ENCODE measurements around the gene SYNGAP1.

Gene SYNGAP1

DNA sequence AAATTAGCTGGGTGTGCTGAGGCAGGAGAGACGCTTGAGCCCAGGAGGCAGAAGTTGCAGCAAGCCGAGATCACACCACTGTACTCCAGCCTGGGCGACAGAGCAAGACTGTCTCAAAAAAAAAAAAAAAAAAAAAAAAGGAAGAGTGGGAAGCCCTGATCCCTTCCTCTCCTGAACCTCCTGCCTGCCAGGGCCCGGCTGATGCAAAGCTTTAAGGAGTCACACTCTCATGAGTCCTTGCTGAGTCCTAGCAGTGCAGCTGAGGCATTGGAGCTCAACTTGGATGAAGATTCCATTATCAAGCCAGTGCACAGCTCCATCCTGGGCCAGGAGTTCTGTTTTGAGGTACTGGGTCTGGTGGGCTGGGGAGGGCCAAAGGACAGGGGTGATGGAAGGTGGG is 15.1 kb downstream of the SYNGAP1 start:
- no peak overlapping the region for H3K4me3 ChIP-seq (ENCODE audit: low read depth, low read length)

DNA sequence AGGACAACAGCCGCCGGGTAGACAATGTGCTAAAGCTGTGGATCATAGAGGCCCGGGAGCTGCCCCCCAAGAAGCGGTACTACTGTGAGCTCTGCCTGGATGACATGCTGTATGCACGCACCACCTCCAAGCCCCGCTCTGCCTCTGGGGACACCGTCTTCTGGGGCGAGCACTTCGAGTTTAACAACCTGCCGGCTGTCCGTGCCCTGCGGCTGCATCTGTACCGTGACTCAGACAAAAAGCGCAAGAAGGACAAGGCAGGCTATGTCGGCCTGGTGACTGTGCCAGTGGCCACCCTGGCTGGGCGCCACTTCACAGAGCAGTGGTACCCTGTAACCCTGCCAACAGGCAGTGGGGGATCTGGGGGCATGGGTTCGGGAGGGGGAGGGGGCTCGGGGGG is 17.8 kb downstream of the SYNGAP1 start:
- no peak overlapping the region for H3K4me3 ChIP-seq (ENCODE audit: low read depth, low read length)

DNA sequence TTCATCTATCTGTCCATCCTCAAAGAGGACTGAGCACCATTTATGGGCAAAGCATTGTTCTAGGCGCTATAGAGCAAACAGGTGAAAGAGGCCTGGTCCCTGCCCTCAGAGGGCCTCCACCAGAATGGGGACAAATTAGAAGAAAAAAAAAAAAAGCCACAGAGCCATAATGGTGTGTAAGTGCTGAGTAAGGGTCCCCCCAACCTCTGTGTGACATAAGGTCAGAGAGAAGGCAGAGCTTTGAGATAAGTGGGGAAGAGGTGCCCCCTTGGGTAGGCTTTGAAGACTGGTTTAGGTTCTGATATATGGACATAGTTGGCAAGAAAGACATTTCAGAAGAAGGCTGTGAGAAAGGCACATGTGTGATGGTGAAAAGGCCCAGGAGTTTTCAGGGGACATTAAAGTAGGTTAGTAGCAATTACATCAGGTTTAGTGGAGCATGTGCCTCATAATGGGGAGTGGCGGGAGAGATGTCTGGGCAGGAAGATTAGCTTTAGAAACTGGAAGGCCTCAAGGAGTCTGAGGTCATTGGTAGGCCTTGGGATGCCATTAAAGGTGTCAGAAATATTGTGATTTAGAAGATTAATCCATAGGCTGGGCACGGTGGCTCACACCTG is 19.2 kb downstream of the SYNGAP1 start:
- H3K4me3 ChIP-seq (ENCODE audit: low read depth, low read length) = no peak overlapping the region

DNA sequence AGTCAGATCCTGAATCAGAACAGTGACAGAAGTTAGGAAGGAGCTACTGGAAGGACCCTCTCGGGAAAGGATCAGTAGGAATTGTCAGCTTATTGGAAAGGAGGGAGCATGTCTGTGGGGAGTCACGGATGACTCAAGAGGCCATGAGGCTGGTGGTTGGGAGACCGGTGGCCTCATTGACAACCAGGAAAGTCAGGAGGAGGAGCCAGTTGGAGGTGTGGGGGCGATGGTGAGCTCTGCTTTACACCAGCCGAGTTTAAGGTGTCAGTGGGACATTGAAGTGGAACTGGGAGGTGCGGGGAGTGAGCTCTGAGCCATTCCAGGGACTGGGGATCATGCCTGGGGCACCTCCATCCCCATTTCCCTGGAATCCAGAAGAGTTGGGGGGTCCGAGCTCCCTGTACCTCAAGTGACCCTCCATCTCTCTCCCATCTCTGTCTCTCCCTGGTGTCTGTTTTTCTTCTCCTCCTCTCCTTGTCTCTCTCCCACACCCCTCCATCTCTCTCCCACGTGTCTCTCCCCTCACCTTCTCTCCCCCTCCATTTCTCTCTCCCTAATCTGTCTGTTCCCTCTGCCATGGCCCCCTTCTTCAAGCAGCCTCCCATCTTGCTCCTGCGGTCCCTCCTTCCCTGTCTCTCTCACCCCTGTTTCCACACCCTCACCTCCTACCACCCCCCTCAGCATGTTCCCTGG is 20.2 kb downstream of the SYNGAP1 start:
- H3K4me3 ChIP-seq (ENCODE audit: low read depth, low read length) = no peak overlapping the region

DNA sequence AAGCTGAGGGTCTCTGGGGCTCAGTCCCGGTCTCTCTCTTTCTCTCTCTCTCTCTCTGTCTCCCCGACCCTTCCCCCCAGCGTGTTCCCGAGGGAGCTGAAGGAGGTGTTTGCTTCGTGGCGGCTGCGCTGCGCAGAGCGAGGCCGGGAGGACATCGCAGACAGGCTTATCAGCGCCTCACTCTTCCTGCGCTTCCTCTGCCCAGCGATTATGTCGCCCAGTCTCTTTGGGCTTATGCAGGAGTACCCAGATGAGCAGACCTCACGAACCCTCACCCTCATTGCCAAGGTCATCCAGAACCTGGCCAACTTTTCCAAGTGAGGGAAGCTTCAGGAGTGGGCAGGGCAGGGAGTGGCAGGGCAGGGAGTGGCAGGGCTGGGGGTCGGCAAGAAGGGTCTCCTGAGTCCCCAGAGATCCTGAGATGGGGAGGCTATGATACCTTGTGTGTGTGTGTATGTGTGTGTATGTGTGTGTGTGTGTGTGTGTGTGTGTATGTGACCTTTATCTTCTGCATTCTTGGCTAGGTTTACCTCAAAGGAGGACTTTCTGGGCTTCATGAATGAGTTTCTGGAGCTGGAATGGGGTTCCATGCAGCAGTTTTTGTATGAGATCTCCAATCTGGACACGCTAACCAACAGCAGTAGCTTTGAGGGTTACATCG is 20.9 kb downstream of the SYNGAP1 start:
- no peak overlapping the region for H3K4me3 ChIP-seq (ENCODE audit: low read depth, low read length)

DNA sequence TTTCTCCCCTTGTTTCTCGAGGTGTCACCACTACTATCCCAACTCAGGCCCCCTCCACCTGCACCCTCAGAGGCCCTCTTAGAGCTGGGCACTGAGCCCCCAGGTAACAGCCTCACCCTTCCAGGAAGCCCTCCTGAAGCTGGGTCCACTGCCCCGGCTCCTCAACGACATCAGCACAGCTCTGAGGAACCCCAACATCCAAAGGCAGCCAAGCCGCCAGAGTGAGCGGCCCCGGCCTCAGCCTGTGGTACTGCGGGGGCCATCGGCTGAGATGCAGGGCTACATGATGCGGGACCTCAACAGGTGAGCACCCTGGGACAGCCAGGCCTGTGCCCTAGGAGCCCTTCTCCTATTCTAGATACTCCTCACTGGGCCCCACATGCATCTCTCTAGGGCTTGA is 21.6 kb downstream of the SYNGAP1 start:
- H3K4me3 ChIP-seq (ENCODE audit: low read depth, low read length) = no peak overlapping the region

DNA sequence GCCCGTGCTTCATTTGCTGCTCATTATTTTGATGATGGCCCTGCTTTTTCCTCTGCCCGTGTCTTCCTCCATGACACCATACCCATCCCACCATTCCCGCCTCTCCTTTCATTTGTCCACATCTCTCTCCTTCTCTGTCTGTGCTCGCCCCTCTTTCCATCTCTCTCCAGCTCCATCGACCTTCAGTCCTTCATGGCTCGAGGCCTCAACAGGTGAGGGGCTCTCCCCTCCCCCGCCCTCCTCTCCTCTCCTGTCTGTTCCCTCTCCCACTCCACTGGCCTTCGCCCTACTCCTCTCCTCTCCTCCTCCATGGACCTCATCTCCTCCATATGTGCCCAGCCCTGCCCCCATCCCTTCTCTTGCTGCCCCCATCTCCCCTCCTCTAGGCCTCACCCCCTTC is 22.4 kb downstream of the SYNGAP1 start:
- H3K4me3 ChIP-seq (ENCODE audit: low read depth, low read length) = no peak overlapping the region

DNA sequence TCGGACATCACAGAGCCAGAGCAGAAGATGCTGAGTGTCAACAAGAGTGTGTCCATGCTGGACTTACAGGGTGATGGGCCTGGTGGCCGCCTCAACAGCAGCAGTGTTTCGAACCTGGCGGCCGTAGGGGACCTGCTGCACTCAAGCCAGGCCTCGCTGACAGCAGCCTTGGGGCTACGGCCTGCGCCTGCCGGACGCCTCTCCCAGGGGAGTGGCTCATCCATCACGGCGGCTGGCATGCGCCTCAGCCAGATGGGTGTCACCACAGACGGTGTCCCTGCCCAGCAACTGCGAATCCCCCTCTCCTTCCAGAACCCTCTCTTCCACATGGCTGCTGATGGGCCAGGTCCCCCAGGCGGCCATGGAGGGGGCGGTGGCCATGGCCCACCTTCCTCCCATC is 23.2 kb downstream of the SYNGAP1 start:
- H3K4me3 ChIP-seq (ENCODE audit: low read depth, low read length) = no peak overlapping the region

DNA sequence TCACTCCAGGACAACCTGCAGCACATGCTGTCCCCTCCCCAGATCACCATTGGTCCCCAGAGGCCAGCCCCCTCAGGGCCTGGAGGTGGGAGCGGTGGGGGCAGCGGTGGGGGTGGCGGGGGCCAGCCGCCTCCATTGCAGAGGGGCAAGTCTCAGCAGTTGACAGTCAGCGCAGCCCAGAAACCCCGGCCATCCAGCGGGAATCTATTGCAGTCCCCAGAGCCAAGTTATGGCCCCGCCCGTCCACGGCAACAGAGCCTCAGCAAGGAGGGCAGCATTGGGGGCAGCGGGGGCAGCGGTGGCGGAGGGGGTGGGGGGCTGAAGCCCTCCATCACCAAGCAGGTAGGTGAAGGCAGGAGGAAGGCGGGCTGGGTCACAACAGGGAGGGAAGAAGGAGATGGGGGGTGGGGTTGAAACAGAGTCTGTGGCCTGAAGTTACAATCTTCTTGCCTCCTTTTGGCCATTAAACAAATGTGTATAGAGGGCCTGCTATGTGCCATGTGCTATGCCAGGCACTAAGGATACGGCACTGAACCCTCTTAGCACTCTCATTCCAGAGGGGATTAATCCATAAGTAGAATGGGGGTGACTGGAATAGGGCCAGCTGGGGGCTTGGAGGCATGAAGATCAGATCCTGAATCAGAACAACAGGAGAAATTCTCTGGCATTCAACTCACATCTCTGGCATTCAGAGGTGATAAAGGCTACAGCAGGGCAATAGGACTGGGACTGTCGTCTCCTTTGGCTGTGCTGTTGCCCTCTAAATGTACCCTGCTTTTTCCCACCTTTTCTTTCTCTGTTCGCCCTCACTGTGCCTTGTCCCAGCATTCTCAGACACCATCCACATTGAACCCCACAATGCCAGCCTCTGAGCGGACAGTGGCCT is 24.0 kb downstream of the SYNGAP1 start:
- H3K4me3 ChIP-seq (ENCODE audit: low read depth, low read length) = no peak overlapping the region

DNA sequence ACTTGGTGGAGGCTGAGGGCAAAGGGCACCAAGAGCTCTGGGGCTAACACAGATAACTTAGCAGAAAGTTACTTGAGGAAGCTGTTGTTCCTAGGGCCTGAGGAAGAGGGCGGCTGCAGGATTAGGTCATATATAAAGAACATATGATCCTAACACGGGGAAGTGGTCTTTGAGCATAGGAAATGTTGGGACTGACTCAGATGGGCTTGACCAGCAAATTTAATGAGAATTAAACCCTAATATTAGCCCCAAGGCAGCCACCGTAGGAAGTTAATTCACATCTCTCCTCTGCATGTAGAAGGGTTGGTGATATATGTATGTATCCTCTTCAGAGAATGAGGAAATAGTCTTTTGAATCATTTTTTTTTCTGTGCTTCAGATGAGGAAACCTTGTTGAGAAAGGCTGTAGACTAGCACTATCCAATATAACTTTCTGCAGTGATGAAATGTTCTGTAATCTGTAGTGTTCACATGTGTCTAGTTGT is 25.3 kb downstream of the SYNGAP1 start:
- H3K4me3 ChIP-seq (ENCODE audit: low read depth, low read length) = no peak overlapping the region

DNA sequence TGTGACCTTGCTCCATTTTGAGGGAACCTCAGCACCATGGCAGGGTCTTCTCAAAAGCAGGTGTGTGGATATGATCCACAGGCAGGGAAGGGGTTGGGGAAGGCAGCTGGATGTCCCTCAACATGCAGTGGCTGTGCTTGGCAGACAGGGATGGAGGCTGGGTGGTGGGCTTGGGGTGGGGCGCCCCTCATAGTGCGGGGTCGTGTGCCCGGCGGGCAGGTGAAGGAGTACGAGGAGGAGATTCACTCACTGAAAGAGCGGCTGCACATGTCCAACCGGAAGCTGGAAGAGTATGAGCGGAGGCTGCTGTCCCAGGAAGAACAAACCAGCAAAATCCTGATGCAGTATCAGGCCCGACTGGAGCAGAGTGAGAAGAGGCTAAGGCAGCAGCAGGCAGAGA is 26.5 kb downstream of the SYNGAP1 start:
- H3K4me3 ChIP-seq (ENCODE audit: low read depth, low read length) = no peak overlapping the region

DNA sequence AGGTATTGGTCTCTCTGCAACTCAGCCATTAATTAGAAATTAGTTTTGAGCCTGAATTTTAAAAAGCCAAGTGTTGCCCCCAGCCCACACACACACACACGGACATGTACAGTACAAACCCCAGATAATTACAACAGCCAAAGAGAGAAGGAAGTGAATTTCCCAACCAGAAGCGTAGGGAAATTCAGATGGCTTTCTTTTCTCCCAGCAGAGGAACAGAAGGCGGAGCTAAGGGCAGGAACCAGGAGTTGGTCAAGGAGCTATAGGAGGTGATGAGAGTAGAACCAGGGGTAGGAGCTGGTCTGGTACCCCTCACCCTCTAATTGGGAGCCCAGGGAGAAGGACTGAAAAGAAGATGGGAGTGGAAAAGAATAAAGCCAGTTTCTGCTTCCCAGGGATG is 30.6 kb downstream of the SYNGAP1 start:
- H3K4me3 ChIP-seq (ENCODE audit: low read depth, low read length) = no peak overlapping the region

DNA sequence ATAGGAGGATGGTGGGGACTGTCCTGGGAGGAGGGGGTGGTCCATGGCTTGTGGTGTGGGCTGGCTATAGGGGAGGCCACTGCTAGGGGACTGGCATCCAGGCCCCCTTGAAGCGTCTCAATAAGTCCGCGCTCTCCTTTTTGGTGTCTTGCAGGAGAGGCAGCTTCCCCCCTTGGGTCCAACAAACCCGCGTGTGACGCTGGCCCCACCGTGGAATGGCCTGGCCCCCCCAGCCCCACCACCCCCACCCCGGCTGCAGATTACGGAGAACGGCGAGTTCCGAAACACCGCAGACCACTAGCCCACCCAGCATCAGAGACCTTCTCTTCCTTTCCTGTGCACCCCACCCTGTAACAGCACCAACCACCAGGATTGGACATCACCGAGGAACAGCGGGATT is 31.7 kb downstream of the SYNGAP1 start:
- H3K4me3 ChIP-seq (ENCODE audit: low read depth, low read length) = no peak overlapping the region

DNA sequence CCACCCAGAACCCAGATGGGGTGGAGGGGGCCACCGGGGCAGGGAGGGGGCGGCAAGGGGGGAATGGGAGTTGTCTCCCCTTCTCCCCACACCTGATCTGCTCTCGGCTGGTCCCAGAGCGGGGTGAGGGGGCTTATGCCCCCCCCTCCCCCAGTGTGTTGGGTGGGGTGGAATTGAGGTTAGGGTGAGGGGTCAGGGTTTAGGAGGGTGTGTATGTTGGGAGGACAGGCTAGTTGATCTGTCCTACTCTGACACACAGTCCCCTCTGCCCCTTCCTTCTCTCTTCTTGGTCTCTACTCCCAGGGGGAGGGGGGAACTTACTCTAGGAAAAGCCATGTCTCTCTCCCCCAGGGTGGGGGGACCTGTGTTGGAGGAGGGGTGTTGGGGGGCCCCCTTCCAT is 32.6 kb downstream of the SYNGAP1 start:
- no peak overlapping the region for H3K4me3 ChIP-seq (ENCODE audit: low read depth, low read length)

DNA sequence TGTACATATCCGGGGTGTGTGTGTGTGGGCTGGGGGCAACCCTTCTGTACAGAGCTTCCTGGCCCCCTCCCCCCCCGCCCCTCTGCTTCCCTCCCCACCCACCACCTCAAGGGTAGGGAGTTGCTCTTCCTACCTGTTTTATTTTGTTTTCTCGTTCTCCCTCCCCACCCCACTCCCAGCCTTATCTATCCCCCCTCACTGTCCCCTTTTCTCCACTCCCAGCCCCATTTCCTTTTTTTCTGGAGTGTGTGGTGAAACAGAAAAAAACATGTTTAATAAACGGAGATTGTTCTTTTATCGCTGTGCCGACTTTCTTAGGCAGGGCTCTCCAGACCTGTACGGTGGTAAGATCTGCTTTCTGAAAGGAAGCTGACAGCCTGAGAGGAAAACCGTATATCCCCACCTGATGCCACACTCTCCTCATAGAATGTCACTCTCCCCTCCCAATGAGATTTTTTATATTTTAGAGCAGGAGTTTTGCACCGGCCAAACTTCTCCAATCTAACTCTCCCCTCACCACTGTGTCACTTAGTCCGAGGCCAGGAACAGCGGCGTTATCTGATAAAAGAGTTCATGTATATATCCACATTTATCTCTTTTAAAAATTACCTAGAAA is 33.6 kb downstream of the SYNGAP1 start:
- peak overlapping the region; percentile 89 for H3K4me3 ChIP-seq (ENCODE audit: low read depth, low read length)

DNA sequence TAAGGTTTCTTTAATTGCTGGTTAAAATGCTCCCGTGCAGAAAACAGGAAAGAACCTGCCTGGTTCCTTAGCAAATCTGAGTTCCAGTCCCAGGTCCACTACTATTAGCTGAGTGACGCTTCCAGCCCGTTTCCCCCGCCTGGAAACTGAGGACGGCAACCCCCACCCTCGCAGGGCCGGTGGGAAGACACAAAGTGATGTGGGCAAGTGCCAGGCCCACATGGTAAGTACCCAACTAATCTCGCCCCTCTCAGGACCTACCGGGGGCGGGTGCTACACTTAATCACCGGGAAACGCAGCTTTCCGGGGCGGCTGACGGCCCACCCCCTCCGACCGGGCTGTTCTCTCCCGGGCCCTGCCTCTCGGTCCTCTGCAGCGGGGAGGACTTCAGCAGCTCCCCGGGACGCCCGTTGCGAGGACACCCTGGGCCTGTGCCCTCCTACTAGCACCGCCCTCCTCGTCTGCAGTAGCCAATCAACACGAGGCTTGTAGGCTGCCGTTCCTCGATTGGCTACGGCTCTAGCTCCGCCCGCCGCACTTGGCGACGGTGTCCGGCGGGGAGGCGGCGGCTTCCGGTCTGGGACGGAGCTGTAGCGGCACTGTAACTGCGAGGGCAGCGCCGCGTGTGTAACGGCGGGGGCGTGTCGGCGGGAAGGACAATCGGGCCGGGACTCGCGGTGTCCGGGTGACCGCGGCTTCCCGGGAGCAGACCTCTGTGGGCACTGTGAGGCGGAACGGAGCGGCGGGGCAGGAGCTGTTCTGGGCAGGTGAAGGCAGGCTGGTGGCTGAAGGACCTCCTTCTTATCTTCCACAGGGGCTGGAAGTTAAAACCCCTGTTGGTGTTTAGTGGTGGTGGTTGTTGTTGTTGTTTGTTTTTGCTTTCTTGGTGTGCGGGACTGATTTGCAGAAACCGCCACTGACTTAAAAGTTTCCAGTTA is 34.4 kb downstream of the SYNGAP1 start, which contains the start of gene ZBTB9:
ZBTB9 (plus strand) TSS at position 568 of the 938 bp plus-strand sequence. CDS start 525 bp downstream, outside the sequence.
- H3K4me3 ChIP-seq (ENCODE audit: low read depth, low read length) = peak within 1 kb of the TSS; percentile 89

DNA sequence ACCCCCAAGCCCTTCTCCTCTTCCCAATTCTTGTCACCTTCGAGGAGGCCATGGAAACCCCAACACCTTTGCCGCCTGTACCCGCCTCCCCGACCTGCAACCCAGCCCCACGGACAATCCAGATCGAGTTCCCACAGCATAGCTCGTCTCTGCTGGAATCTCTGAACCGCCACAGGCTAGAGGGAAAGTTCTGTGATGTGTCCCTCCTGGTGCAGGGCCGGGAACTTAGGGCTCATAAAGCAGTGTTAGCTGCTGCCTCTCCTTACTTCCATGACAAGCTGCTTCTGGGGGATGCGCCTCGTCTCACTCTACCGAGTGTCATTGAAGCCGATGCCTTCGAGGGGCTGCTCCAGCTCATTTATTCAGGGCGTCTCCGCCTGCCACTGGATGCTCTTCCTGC is 35.2 kb downstream of the SYNGAP1 start:
- peak overlapping the region; percentile 89 for H3K4me3 ChIP-seq (ENCODE audit: low read depth, low read length)

DNA sequence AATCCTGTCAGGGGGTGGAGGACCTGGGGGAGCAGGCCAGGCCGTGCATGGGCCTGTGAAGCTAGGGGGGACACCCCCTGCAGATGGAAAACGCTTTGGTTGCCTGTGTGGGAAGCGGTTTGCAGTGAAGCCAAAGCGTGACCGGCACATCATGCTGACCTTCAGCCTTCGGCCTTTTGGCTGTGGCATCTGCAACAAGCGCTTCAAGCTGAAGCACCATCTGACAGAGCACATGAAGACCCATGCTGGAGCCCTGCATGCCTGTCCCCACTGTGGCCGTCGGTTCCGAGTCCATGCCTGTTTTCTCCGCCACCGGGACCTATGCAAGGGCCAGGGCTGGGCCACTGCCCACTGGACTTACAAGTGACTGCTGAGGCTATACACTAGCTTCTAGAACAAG is 36.3 kb downstream of the SYNGAP1 start:
- H3K4me3 ChIP-seq (ENCODE audit: low read depth, low read length) = no peak overlapping the region

DNA sequence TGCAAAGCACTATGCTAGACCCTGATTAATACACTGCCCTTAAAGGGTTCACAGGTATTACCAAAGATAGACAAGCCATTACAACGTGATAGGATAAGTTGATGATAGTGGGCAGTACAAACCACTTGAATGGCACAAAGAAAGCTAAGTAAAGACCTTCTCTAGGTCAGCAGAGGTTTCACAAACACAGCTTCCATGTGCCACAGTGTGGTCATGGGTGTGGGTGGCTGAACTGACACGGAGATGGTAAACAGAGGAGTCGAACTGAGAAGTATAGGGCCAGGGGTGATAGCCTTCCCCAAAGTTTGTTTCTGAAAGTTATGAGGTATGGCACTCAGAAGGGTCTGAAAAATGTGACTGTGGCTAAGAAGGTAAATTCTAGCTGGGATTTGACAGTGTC is 38.8 kb downstream of the SYNGAP1 start:
- H3K4me3 ChIP-seq (ENCODE audit: low read depth, low read length) = no peak overlapping the region

DNA sequence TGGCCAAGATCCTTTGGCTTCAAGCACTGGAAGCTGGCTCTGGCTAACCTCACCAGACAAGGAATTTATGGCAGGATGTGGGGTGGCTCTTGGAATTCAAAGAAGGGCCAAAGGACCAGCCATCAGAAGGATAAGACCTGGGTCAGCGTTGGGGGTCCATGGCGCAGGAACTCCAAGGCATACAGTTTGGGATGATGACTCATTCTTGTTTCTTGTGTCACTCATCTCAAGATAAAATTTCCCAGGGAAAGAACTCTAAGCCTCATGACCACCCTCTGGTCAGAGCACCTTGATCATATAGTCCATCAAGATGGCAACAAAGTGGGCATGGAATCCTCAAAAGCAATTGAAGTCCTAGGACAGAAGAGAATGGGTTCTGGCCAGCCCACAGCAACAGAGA is 39.4 kb downstream of the SYNGAP1 start:
- no peak overlapping the region for H3K4me3 ChIP-seq (ENCODE audit: low read depth, low read length)
